Stimulated activated memory B cell treated with anti-CD40 and anti-IgM and Interleukin-4, amounts not matched to agents 10 μg/mL and 1 μg/mL and 100 μg/mL, for 72 hours (primary cell): ENCODE results near the gene ADAMTS2.

Experiments
- ATAC-seq: fragments of 150-1000 bp; cut with Tn5 transposase; 2 replicates; pipeline ENCODE4 v1.10.0; 2021
- H3K27ac Mint-ChIP-seq: one replicate; pipeline ENCODE4 v1.8.0; 2022; ENCODE audit warnings: mild to moderate bottlenecking, mixed read lengths
- H3K27me3 Mint-ChIP-seq: one replicate; pipeline ENCODE4 v1.8.0; 2022; ENCODE audit warnings: mixed read lengths
- H3K36me3 Mint-ChIP-seq: one replicate; pipeline ENCODE4 v1.8.0; 2022; ENCODE audit warnings: mixed read lengths
- H3K4me1 Mint-ChIP-seq: one replicate; pipeline ENCODE4 v1.8.0; 2022; ENCODE audit warnings: mixed read lengths
- H3K4me3 Mint-ChIP-seq: one replicate; pipeline ENCODE4 v1.8.0; 2022; ENCODE audit warnings: mild to moderate bottlenecking, moderate library complexity, mixed read lengths
- H3K9me3 Mint-ChIP-seq: one replicate; pipeline ENCODE4 v1.8.0; 2022; ENCODE audit warnings: mixed read lengths

The ADAMTS2 gene

DNA sequence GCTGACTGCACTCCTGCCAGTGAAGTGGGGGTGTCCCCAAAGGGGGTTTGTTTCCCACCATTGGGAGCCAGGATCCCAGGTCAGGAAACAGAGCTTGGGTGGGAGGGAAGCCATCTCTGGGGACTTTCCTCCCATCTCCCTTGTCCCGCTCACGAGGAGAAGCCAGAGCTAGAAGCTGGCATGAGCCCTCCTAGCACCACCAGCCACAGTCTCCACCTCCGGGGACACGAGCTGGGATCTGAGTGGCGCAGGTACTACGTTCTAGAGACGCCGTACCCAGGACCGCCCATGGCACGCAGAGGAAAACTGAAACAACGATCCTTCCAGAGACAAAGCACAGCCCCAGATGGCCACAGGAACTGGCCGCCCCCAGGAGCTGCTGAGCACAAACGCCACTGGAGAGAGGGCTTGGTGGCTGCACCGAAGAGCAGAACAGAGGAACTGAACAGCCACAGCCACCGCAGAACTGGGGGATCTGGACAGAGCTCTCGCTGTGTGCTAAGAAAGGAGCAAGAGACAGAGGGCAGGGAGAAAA lies 29.8 kb downstream of the ADAMTS2 start:
- Mint-ChIP-seq H3K36me3 (no peaks in the 10 kb centered on the region), H3K4me3 (no peak overlapping the region)

GRCh38 chr5:179314606-179315355 lies 30.5 kb downstream of the ADAMTS2 start:
- ATAC-seq: no peak
- H3K4me1 Mint-ChIP-seq: no peaks in the 10 kb centered on the region
- H3K36me3 Mint-ChIP-seq: no peaks in the 10 kb centered on the region
- no peak overlapping the region for H3K4me3 Mint-ChIP-seq
- no peak overlapping the region for H3K27ac Mint-ChIP-seq
- no peaks in the 10 kb centered on the region for H3K9me3 Mint-ChIP-seq
- peaks cover 21% of the 10 kb centered on the region for H3K27me3 Mint-ChIP-seq

More for the DNA sequence above, 29.8 kb downstream of the ADAMTS2 start:
- H3K4me1 Mint-ChIP-seq: no peaks in the 10 kb centered on the region
- ATAC-seq: no peak
- no peaks in the 10 kb centered on the region for H3K9me3 Mint-ChIP-seq
- H3K27ac Mint-ChIP-seq: no peak overlapping the region
- H3K27me3 Mint-ChIP-seq: peaks cover 21% of the 10 kb centered on the region

DNA sequence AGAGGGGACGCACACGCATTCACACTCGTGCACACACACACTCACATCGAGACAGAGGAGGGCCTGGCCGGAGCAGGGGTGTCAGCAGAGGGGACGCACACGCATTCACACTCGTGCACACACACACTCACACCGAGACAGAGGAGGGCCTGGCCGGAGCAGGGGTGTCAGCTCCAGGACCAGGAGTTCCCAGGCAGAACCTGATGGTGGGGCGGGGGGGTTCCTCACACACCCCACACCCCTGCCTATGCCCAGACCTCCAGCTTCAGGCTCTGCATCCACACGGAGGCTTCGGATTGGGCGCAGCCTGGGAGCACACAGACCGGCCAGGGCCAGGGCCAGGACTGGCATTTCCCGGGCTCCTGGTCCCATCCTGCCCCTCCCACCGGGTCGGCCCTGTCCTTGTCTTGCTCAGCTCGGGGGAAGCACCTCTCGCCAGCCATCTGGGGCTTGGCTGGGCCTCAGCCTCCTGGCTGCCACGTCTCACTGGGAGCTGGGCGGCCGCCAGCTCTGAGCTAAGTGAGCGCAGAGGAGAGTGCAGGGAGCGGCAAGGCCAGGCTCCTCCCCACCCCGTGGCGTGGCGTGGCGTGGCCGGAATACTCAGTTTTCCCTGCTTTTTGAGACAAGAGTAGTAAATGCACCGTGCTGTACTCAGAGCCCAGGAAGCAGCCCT lies 31.3 kb downstream of the ADAMTS2 start:
- Mint-ChIP-seq H3K4me3 (no peak overlapping the region), H3K27me3 (peaks cover 21% of the 10 kb centered on the region), H3K4me1 (no peaks in the 10 kb centered on the region), H3K27ac (no peak overlapping the region), H3K9me3 (no peaks in the 10 kb centered on the region), H3K36me3 (no peaks in the 10 kb centered on the region)
- ATAC-seq: no peak

DNA sequence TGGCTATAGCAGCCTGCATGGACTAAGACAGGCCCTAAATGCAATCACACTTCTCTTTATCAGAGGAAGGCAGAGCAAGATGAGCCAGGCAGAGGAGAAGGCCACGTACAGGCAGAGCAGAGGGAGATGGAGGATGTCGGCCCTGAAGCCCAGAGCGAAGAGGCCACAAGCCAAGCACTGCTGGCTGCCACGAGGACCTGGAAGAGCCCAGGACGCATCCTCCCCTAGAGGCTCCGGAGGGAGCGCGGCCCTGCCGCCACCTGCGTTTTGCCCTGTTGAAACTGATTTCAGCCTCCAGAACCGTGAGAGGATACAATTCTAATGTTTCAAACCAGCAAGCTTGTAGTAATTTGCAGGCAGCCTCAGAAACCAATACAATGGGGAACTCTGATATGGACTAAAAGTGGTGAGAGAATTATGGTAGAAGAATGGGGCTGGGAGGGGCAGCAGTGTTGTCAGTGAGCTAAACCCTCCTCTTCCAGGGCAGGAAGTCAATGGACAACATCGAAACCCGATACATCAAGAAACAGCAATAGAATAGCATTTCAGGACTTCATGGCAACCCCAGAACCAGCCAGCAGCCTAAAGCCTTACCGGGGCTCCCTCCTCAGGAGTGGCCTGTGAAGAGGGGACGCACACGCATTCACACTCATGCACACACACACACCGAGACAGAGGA lies 32.6 kb downstream of the ADAMTS2 start:
- no peaks in the 10 kb centered on the region for H3K4me1 Mint-ChIP-seq
- no peak overlapping the region for H3K27ac Mint-ChIP-seq
- ATAC-seq: no peak
- H3K9me3 Mint-ChIP-seq: peaks cover under 1% of the 10 kb centered on the region
- H3K4me3 Mint-ChIP-seq: no peak overlapping the region
- peaks cover 21% of the 10 kb centered on the region for H3K27me3 Mint-ChIP-seq
- no peaks in the 10 kb centered on the region for H3K36me3 Mint-ChIP-seq

DNA sequence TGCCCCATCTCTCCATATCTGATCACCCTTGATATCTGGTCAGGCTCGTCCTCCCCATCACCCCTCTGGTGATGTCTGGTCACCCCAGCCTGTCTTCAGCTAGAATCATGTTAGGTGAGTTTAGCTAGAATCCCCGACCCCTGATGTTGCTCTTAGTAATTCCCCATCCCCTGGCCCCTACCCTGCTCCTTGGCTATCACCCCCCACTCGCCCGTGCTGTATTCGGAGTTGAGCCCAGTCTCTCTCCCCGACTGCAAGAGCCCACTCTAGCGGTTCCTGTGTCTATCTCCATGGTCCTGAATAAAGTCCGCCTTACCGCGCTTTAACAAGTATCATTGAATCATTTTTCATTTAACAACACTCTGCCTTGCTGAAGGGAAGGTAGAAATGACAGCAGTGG lies 33.7 kb downstream of the ADAMTS2 start:
- H3K36me3 Mint-ChIP-seq: no peaks in the 10 kb centered on the region
- H3K4me1 Mint-ChIP-seq: no peaks in the 10 kb centered on the region
- H3K4me3 Mint-ChIP-seq: no peak overlapping the region
- peaks cover 3% of the 10 kb centered on the region for H3K9me3 Mint-ChIP-seq
- H3K27ac Mint-ChIP-seq: no peak overlapping the region
- no peak for ATAC-seq
- peaks cover 21% of the 10 kb centered on the region for H3K27me3 Mint-ChIP-seq

GRCh38 chr5:179311091-179311470 lies 34.2 kb downstream of the ADAMTS2 start:
- Mint-ChIP-seq H3K4me1 (no peaks in the 10 kb centered on the region), H3K36me3 (no peaks in the 10 kb centered on the region), H3K4me3 (no peak overlapping the region), H3K9me3 (peaks cover 4% of the 10 kb centered on the region), H3K27ac (no peak overlapping the region), H3K27me3 (peaks cover 19% of the 10 kb centered on the region)
- ATAC-seq: no peak

- Mint-ChIP-seq H3K4me3 (no peak overlapping the region), H3K4me1 (no peaks in the 10 kb centered on the region)
Measured at GRCh38 chr5:179310439-179311090, 34.7 kb downstream of the ADAMTS2 start.

DNA sequence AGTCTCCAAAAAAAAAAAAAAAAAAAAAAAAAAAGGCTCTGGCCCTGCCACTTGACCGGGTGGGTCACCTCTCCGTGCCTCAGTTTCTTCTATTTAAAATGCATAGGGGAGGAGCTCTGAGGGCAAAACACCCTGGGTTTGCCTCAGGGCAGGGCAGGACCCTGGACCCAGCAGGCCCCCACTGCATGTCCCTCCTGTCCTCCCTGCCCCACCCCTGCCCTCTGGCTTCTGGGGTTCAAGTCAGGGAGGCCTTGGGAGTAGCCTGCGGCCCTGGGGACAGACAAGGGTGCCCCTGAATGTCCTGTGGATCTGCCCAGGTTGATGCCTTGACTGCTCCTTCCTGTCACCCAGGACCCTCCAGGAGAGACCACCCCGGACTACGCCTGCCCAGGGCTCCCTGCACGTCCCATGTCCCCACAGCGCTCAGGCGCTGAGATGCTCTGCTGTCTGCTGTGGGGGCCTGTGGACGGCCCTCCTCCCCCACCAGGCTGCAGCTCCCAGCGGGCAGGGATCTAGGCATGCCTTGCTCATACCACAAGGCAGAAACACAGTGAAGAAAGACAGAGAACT lies 35.4 kb downstream of the ADAMTS2 start:
- ATAC-seq: peak; percentile 25
- Mint-ChIP-seq H3K27me3 (peaks cover 6% of the 10 kb centered on the region), H3K4me1 (no peaks in the 10 kb centered on the region), H3K4me3 (no peak overlapping the region), H3K27ac (no peak overlapping the region), H3K9me3 (peaks cover 11% of the 10 kb centered on the region), H3K36me3 (no peaks in the 10 kb centered on the region)

More at GRCh38 chr5:179310439-179311090, 34.7 kb downstream of the ADAMTS2 start:
- H3K36me3 Mint-ChIP-seq: no peaks in the 10 kb centered on the region
- H3K9me3 Mint-ChIP-seq: peaks cover 6% of the 10 kb centered on the region
- H3K27me3 Mint-ChIP-seq: peaks cover 13% of the 10 kb centered on the region
- no peak overlapping the region for H3K27ac Mint-ChIP-seq
- ATAC-seq: no peak

DNA sequence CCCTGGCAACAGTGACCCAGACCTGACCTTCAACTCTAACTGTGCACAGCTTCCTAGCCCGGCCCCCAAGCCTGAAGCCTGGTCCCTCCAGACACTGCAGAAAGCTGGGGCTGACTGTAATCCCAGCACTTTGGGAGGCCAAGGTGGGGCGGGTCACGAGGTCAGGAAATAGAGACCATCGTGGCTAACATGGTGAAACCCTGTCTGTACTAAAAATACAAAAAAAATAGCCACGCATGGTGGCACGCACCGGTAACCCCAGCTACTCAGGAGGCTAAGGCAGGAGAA lies 35.9 kb downstream of the ADAMTS2 start:
- ATAC-seq: no peak
- peaks cover 1% of the 10 kb centered on the region for H3K27me3 Mint-ChIP-seq

GRCh38 chr5:179308563-179309382 lies 36.5 kb downstream of the ADAMTS2 start:
- no peak overlapping the region for H3K4me3 Mint-ChIP-seq
- H3K9me3 Mint-ChIP-seq: peaks cover 18% of the 10 kb centered on the region
- no peak for ATAC-seq
- H3K27ac Mint-ChIP-seq: no peak overlapping the region
- H3K27me3 Mint-ChIP-seq: no peaks in the 10 kb centered on the region
- no peaks in the 10 kb centered on the region for H3K4me1 Mint-ChIP-seq
- no peaks in the 10 kb centered on the region for H3K36me3 Mint-ChIP-seq

More for the DNA sequence above, 35.9 kb downstream of the ADAMTS2 start:
- H3K4me1 Mint-ChIP-seq: no peaks in the 10 kb centered on the region
- no peaks in the 10 kb centered on the region for H3K36me3 Mint-ChIP-seq
- H3K4me3 Mint-ChIP-seq: no peak overlapping the region
- H3K27ac Mint-ChIP-seq: no peak overlapping the region
- peaks cover 16% of the 10 kb centered on the region for H3K9me3 Mint-ChIP-seq

DNA sequence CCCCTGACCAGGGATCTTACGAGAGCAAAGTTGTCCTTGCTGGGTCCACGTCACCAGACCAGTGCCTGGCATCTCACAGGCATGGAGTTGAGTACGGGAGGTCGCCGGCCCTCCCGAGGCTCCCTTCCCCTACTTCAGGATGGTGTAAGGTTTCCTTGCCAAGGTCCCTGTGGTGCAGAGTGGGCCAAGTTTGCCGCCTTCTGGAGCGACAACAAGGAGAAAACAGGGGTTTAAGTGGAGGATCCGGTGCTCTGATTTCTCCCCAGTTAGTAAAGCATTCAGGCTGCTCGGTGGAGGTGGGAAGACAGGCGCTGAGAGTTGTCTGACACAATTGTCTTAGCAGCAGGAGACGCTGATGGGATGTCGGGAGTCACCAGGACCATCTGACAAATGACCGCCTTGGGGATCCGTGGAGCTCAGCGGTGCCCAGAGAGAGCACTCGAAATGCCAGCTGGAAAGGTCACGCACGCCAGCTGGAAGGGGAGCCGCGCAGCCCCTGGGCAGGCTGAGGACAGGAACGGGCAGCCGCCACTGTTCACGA lies 37.3 kb downstream of the ADAMTS2 start:
- H3K4me1 Mint-ChIP-seq: no peaks in the 10 kb centered on the region

DNA sequence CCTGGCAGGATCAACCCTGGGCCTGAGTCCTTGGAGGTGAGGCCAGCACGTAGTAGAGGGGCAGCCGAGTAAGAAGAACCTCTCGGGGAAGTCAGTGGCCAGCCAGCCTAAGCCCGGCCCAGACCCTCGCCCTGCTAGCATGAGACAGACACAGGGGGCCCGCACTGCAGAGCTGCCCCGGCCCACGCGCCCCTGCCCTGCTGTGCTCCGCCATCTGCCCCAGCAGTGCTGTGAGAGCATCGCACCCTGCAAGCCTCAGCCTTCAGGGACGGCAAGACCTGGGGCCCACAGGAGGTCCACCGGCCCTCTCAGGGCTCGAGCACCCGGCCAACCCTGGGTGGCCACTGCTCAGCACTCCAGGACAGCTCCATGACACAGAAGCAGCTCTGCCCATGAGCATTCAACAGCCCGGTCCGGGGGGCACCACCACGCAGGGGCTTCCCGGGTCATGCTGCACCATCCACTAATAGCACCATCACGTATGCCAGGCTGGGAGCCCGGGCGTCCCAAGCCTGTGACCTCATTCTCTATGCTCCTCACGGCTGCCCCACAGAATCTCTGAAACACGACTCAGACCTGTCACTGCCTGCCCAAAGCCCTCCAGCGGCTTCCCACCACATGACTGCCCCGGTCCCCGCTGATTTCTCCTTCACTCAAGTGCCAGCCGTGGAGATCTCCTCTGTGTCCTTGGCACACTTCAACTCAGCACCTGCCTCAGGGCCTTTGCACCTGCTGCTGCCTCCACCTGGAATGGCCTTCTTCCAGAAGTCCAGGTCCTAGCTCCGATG lies 38.1 kb downstream of the ADAMTS2 start:
- ATAC-seq: no peak
- no peaks in the 10 kb centered on the region for H3K27me3 Mint-ChIP-seq
- no peak overlapping the region for H3K4me3 Mint-ChIP-seq
- H3K9me3 Mint-ChIP-seq: peaks cover 25% of the 10 kb centered on the region
- H3K4me1 Mint-ChIP-seq: no peaks in the 10 kb centered on the region
- no peak overlapping the region for H3K27ac Mint-ChIP-seq
- no peaks in the 10 kb centered on the region for H3K36me3 Mint-ChIP-seq

More for the DNA sequence above, 37.3 kb downstream of the ADAMTS2 start:
- Mint-ChIP-seq H3K27me3 (no peaks in the 10 kb centered on the region), H3K36me3 (no peaks in the 10 kb centered on the region), H3K9me3 (peaks cover 21% of the 10 kb centered on the region), H3K4me3 (no peak overlapping the region), H3K27ac (no peak overlapping the region)
- ATAC-seq: no peak

- Mint-ChIP-seq H3K9me3 (peaks cover 25% of the 10 kb centered on the region), H3K4me3 (no peak overlapping the region), H3K27me3 (no peaks in the 10 kb centered on the region), H3K36me3 (no peaks in the 10 kb centered on the region), H3K4me1 (no peaks in the 10 kb centered on the region), H3K27ac (no peak overlapping the region)
- no peak for ATAC-seq
Measured at GRCh38 chr5:179306191-179307012, 38.9 kb downstream of the ADAMTS2 start.
